ENCODE data around the gene MYBBP1A.

The MYBBP1A gene

DNA sequence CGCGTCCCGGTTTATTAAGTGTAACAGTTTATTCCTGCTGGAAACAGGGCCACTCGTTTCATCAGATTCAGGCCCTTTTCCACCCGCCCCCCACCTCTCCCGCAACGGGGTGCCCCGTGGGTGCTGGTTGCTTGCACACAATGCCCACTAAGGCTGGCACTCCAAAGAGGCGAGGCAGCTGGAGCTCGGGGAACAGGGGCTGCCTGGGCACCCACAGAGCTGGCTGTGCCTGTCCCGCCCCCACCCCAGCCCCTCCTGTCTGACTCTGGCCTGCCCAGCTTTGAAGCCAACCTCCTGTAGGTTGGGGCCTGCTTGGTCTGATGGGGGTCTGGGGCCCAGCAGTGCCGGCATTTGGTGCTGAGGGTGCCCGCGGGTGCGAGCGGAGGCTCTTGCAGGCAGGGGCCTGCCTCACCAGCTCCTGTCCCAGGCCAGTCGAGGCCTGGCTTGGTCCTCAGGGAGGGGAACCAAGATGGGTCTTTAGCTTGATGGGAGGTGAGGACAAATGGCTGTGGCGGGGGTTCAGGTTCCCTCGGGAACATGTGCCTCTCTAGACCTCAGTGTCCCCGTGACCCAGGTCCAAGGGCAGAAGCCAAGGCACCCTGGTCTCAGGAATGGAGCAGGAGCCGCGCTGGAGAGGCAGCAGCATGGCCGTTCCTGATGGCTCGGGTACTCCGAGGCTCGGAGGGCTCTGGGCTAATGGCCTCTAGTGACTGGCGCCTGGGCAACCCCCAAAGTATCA is 20.1 kb downstream of the MYBBP1A start:
- no peak for DNase-seq

DNA sequence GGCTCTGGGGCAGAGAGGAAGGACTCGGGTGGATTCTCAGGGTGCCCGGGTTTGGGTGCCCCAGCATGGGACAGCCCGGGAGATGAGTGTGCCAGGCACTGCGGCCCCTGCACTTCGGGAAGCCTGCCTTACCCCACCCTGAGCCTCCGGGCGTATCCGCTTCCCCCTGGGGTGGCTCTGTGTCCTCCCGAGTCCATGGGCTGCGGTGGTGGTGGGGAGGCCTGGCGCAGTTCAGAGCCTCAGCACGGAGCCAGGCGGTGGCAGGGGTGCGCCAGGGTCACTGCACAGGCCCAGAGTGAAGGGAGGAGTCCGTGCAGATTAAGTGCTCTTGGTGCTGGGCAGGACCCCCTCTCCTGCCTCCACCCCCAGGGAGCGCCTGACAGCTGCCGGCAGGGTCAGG is 20.7 kb downstream of the MYBBP1A start:
- no peak for DNase-seq

DNA sequence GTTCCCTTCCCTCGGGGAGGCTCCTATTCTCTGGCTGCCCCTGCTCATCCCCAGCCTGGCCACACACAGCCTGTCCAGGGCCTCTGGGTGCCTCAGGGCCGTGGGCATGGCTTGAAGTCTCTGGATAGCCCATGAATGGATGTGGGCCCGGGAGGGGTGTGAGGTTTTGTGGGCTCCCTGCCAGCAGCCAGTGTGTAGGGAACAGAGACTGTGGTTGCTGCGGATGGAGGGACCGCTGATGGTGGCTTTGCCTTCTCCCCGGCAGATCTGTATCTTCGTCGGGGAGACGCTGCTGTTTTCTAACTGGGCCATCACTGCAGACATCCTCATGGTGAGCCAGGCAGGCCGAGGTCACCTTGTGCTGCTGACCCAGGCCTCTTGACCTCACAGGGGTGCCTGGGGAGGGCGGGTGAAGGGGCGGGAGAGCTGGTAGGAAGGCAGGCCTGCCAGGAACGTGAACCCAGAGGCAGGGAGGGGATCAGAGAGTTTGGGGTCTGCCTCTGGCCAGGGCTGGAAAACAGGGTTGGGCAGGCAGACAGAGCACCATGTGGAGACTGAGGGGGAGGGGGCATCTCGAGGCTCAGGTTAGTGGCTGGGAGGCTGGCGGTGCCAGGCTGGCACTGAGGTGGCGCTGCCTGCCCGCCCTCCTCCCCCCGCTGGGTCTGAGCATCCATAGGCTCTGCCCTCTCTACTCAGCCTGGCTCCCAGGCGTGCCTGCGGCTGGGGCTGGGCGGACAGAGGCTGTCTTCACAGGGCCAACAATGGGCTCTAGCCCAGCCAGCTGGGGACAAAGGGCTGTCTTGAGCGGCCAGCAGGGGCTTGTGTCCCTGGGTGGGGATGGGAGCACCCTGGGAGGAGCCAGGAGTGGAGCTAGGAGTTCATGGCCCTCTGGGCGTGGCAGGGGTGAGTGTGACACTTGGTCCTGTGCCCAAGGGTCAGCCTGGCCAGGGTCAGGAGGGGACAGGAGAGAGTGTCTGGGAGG is 21.4 kb downstream of the MYBBP1A start:
- peak; percentile 43 for DNase-seq

DNA sequence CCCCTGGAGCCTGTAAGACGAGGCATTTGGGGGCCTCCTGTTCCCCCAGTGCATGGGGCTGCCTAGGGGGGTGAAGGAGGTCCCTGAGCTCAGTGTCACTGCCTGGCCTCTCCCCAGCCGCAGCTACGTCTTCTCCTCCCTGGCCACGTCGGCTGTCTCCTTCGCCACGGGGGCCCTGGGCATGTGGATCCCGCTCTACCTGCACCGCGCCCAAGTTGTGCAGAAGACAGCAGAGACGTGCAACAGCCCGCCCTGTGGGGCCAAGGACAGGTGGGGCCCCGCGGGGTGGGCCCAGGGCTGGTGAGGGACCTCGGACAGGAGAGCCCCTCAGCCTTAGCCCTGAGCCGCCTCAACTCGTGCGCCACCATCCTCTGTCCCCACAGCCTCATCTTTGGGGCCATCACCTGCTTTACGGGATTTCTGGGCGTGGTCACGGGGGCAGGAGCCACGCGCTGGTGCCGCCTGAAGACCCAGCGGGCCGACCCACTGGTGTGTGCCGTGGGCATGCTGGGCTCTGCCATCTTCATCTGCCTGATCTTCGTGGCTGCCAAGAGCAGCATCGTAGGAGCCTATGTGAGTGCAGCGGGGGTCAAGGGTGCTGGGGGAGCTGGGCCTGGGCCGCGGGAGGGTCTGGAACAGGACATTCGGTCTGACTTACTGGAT is 22.2 kb downstream of the MYBBP1A start:
- DNase-seq = no peak

DNA sequence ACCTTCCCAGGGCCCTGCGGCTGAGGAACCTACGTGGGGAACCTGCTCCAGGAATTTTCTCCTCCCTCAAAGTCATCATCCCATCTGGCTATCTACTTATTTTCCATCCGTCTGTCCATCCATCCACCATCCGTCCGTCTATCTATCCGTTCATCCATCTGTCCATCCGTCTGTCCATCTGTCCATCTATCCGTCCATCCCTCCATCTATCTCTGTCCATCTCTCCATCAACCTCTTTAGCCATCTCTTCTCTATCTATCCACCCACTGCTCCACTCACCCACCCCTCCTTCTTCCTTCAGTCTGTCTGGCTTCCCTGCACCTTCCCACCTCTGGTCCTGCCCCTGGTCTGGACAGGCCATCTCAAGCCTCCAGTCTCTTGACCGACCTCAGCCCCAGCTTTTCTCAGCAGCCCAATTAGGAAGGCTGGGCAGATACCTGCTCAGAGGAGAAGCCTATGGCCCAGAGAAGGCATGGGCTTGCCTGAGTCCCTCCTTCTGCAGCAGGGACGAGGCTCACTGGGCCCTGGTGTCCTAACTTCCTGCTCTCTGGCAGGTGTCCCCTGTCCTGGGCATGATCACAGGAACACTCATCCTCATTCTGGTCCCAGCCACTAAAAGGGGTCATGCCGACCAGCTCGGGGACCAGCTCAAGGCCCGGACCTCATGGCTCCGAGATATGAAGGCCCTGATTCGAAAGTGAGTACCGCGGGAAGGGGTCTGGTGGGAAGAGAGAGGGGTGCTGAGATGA is 23.0 kb downstream of the MYBBP1A start:
- no peak for DNase-seq

DNA sequence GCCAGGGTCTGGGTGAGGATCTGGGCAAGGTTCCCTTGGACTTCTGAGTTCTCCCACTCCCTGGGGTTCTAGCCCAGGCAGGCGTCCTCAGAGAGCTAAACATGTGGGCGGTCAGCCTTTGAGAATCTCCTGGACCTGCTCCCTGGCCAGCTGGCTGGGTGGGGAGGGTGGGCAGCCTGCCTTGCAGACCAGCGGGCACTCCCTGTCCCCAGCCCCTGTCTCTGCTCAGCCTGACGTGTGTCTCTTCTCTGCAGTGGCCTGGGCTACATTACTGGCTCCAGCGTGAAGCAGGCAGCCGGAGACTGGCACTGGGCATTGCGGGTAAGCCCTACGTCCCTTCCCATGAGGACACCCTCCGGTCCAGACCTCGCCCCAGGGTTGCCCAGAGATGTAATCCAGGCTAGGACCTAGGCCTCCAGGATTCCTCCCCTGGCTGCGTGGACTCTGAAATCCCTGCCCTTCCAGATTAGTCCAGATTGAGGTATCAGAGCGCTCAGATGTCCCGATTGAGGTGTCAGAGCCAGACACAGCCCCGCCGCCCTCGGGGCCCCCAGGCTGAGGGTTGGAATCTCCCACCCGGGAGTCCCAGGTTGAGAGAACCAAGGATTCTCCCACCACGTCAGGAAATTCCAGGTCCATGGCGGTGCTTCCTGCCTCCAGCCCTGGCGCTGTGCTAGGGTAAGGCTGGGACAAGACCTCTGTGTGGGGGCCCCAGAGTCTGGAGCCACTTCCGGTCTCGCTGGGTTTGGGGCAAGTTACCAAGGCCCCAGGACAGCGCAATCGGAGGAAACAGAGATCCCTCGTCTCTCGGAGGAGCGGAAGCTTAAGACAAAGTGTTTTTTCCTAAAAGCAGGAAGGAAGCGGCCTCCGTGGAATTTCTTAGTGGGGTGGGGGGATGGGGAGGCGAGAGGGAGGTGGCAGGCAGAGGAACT is 24.1 kb downstream of the MYBBP1A start:
- no peak for DNase-seq

DNA sequence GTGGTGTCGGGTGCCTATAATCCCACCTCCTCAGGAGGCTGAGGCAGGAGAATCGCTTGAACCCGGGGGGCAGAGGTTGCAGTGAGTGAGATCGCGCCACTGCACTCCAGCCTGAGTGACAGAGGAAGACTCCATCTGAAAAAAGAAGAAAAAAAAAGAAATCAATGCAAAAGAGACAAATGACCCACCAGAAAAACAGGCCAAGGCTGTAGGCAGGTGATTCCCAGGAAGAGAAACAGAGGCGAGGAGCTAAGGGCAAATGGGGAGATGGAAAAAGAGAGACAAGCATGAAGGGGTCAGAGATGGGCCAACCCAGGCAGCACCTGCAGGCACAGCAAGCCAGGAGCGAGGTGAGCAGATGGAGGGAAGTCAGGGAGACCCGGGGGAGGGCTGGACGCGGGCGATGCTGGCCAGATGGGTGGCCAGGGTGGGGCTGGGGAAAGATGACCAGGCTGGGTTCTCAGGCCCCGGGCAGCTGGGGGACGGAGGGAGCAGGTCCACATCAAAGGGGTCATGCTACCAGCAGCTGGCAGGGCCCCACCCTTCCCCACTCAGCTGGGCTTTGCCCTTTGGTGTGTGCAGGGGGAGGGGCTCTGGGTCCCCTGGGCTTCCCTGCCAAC is 25.5 kb downstream of the MYBBP1A start:
- no peak for DNase-seq

DNA sequence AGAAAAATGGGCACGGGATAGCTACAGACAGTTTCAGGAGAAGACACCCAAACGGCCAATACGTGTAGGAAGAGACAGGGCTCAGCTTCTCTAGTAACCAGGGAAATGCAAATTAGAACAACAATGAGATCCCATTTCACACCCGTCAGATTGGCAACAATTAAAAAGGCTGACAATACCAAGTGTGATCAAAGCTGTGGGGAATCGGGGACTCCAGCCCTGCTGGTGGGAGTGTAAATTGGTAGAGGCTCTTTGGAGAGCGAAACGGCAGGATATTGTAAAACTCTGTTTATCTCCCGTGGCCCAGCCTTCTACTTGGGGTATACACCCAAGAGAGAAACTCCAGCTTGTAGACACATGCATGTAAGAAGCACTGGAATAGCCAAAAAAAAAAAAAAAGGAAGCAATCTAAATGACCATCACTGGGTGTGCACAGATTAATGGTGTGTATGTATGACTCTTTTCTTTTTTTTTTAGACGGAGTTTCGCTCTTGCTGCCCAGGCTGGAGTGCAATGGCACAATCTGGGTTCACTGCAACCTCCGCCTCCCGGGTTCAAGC is 27.5 kb downstream of the MYBBP1A start:
- DNase-seq = no peak

DNA sequence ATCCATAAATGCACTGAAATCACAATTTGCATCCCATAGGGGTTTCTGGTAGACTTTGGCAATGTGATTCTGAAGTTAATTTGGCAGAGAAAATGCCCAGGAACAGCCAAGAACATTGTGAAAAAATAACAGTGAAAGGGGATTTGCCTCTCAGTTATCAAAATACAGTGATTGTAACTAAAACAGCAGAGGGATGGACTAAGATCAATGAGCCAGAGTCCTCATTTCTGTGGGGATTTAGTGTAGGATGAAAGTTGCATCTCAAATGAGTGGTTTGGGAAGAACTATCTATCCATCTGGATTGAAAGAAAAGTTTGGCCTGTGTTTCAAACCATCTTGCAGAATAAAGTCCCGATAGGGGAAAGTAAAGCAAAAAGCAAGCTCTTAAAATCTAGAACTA is 28.1 kb downstream of the MYBBP1A start:
- no peak for DNase-seq

DNA sequence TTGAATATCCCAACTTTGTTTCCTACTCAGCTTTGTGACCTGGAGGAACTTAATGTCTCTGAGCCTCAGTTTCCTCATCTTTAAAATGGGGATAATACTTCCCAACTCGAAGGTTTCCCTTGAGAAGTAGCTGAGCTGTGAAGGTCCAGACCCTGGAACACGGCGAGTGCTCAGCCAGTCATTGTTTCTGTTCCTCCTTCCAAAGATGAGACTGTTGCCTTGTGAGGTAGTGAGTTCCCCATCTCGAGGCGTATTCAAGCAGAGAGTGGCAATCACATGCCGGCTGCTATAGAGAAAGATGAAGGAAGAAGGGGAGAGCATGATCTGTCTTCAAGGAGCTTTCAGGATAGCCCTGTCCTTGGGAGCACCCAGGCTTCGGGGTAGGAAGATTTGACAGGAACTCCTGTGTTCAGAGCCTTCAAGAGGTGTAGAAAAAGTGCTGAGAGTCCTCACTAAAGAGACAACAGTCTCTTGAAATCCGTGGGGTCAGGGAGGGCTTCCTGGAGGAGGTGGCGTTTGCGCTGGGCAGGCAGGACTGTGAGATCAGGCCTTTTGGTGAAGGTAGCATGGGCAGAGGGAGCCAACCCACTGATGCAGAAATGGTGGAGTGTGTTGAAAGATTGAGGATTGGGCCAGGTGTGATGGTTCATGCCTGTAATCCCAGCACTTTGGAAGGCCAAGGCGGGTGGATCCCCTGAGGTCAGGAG is 29.3 kb downstream of the MYBBP1A start:
- no peak for DNase-seq

DNA sequence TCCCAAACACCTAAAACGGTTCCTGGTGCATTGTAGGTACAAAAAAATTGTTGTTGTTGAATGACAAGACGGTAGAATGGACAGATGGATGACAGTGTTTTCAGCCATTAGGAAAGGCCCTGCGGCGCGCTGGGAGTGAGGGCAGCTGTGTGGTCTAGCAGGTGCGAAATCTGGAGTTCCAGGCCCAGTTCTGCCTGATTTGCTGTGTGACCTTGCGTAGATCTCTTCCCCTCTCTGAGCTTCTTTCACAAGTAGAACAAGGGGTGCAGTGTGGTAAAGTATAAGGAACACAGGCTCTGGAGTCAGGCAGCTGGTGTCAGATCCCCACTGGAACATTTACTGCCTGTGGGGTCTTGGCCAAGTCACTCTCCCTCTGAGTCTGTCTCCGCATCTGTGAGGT is 31.2 kb downstream of the MYBBP1A start:
- DNase-seq = no peak

DNA sequence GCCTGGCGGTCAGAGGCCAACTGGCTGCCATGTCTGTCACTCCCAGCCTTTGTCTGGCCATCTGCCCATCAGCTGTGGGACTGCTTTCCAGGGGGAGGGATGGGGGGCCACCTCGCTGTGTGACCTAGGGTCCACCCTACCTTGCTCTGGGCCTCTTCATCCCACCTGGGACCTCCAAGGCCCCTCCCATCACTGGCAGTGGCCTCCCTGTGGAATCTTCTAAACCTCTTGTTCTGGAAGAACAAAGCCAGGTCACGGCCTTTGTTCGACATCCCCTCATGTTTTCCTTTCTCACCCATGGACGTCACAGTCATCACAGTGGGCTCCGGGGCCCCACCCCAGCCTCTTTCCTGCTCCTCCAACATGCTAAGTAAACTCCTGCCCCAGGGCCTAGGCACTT is 32.5 kb downstream of the MYBBP1A start:
- DNase-seq = no peak

DNA sequence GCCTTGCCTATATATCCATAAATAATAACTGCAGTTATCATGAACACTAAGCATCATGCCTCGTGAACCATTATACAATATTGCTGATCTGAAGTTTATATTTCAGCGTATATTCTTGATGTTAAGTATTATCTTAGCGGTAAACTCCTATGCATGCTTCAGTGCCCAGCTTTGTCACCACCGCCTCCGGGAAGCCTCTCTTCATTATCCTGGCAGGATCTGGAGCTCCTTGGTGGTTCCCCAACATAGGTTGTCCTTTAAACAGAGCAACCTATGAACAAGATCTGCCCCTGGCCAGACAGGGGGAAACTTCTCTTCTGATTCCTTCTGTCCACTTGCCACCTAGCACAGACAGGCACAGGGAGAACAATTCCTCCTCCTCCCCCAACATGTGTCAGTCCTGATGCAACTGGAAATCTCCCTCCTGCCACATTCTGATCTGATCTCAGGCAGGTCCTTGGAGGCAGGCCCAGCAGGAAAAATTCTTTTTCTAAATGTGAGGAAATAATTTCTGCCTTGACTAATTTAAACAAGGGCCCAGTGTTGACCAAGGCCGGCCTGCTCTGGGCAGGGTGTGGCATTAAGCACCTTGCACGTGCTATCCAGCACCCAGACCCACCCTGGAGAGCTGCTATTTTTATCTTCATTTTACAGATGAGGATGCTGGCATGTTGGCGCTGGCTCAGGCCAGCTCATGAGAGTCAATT is 34.1 kb downstream of the MYBBP1A start:
- no peak for DNase-seq

DNA sequence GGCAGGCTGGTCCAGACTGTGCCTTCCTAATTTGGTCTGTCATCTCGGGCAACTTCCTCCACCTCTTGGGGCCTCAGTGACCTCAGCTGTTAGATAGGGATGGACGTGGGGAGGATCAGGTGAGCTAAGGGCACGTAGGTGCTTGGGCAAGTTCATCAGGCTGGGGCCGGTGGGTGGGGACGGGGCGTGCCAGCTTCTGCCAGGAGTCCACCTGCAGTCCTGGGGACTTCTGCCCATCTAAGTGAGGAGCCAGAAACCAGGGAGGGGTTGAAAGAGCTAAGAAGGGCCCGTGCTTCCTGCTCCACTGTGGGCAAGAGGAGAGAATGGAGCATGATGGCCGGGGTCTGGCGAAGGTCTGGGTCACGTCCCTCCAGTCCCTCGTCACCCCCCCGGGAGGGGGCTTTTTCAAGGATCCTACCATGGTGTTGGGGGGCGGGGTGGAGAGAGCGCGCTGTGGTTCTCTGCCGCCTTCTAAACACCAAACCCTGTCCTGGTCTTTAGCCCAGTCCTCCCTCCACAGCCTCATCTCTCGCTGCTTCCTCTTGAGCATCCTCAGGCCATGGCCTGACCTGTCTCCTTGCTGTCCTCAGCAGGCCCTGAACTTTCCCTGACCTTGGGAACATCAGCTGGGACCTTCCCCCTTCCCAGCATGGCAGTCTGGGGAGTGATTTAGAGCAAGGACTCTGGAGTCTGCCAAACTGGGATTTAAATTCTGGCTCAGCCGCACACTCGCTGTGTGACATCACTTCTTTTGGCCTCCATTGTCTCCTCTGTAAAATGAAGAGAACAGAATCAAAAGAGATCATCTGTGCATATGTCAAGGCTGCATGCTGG is 34.9 kb downstream of the MYBBP1A start:
- no peak for DNase-seq

DNA sequence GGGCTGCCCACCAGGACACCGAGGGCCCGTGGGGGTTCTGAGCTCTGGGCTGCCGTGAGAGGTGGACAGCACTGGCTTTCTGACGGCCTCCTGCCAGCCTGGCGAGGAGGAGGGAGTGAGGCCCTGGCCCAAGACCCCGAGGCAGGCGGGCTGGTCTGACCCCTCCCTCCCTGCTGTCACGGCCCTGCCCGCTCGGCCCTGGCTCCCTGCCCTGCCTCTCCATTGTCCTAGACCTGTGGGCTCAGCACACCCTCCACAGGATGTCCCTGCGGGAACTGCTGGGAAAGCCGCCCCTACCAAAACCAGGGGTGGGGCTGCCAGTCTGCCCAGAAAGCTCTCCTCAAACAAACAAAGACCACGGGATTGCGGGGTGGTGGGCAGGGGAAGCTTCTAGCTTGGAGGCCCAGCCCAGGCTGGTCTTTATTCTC is 35.8 kb downstream of the MYBBP1A start:
- no peak for DNase-seq

DNA sequence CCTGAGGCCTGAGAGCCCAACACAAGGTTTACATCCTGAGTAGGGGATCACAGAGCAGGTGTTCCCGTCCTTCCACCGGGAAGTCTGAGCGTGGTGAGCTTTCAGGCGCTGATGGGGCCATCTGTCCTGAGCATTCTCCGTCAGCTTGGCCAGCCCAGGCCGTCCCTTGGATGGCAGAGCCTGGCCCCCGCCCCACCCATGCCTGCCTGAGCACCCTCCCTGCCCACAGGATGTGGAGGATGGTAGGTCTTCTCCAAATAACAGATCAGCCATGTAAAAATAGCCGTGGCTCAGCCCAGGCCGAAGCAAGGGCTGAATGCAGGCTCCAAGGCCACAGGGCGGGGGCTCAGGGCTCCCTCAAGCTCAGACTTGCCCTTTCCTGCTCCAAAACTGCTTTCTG is 36.3 kb downstream of the MYBBP1A start:
- DNase-seq = no peak

DNA sequence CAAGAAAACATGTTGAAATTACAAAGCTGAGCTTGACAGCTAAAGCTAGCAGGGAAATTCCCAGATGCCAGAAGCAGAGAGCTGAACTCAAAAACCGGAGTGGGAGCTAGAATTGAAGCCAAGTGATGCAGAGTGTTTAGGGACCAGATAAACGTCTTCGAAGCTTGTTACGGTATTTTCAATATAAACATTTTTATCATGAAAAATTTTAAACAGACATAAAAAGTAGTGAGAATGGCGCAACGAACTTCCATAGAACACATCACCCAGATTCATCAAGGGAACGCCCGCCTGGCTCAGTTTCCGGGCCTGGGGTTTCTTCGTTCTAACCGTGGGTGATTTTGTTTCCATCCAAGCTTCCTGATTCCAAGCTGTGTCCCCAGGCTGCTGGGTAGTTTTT is 38.4 kb downstream of the MYBBP1A start:
- no peak for DNase-seq

DNA sequence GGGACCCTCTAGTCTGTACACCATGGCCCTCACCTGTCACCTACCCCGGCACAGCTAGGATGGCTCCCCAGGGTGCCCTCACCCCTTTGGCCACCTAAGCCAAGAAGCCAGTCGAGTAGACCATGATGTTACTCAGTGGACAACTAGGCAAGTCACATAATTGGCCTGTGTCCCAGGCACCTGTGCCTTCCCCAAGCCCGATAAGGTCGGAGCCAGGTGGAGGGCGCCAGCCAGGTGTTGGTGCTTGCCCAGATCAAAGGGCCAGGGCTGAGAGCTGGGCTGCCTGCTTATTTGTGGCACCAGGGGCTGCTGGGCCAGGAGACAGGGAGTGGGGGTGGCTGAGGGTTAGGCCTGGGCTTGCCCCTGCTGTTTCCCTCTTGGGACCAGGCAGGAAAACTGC is 39.7 kb downstream of the MYBBP1A start:
- peak; percentile 61 for DNase-seq

DNA sequence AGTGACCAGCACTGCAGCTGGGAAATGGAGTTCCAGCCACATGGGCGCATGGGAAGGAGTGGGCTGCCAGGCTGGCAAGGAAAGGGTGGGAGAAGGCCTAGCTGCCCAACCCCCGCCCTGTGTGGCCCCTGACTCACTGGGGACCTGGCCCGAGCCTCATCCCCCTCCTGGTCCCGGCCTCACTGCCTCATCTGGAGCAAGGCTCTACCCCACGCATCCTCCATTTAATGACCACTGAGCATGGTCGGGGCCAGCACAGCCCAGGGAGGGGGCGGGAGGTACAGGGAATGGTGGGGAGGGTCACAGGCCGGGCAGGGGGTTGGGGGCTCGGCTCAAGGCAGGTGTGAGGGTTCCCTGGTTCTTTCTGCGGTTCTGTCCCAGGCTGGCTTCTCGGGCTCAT is 40.4 kb downstream of the MYBBP1A start:
- DNase-seq = no peak

All from DMS53 (cell line).